H7 (cell line): Measurements from ENCODE around the gene FAM25G. TPM values are rescaled to one million over a fixed set of nuclear protein-coding genes. Genes with fewer than 3 reads are reported as not detected.

Source experiments
- DNase-seq: peaks from one replicate; pipeline ENCODE4 v3.0.0; 2012
- H3K27me3 ChIP-seq: 2 replicates; pipeline ENCODE4 v1.6.0; 2011; ENCODE audit warnings: mild to moderate bottlenecking, low read length; ENCODE audit not compliant: control insufficient read depth, insufficient read depth
- H3K36me3 ChIP-seq: replicated peaks from 2 replicates; pipeline ENCODE4 v1.5.1; 2011; ENCODE audit warnings: low read length; ENCODE audit not compliant: control insufficient read depth, insufficient read depth
- H3K4me3 ChIP-seq: 2 replicates; pipeline ENCODE4 v1.5.1; 2011; ENCODE audit warnings: low read depth, mild to moderate bottlenecking, control low read depth, low read length, moderate library complexity; ENCODE audit not compliant: insufficient read depth
- total RNA-seq: library from RNA; depleted of rRNA; stranded (reverse); fragments of >200 nt; shearing (Covaris generic); gene quantifications from 2 replicates; pipeline ENCODE4 v1.2.3, GENCODE V29; 2014; rRNA removed

FAM25G gene
- total RNA-seq, 1 experiment from 2014 or later: not detected

DNA sequence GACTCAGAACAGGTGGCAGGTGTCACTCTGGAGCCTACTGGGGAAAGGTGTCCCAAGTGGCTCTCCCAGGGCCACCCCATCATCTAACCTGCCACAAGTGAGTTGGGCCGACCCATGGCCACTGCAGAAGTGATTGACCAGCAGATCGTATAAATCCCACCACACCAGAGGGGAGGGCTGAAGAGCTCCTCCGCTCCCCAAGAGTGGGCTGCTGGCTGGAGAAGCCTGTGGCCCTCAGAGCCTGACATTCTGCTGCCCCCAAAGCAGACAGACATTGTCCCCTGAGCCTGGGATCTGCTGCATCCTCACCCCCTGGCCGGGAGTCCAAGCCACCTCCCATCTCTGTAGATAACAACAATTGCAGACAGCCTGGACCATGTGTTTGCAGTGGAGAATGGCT is 44.3 kb downstream of the FAM25G start:
- DNase-seq: no peak
- Histone ChIP-seq H3K27me3 (no peaks in the 10 kb centered on the region), H3K4me3 (no peak overlapping the region), H3K36me3 (no peaks in the 10 kb centered on the region)

DNA sequence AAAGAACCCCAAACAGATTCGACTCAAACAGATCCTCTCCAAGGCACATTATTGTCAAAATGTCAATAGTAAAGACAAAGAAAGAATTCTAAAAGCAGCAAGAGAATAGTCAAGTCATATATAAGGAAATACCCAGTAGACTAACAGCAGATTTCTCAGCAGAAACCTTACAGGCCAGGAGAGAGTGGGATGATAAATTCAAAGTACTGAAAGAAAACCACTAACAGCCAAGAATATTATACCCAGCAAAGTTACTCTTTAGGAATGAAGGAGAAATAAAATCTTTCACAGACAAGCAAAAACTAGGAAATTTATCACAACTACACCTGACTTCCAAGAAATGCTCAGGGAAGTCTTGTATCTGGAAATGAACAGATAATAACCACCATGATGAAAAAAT is 45.8 kb downstream of the FAM25G start:
- Histone ChIP-seq H3K36me3 (no peaks in the 10 kb centered on the region), H3K27me3 (no peaks in the 10 kb centered on the region), H3K4me3 (no peak overlapping the region)
- DNase-seq: no peak

DNA sequence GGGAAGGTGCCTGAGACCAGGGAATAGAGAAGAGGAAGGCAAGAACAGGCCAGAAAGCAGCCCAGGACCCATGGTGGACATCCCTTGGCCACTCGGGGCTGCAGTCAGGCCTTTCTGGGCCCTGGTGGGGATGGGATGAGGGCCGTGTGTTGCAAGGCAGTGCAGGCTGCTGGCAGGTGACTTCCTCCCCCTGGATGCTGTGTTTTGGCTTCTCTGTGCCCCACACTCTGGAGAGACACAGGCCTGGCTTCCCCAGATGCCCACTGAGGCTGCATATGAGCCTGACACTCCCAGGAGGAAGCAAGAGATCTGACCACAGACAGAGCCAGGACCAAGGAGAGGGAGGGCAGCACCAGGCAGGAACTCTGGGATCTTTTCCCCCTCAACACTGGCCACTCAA is 47.5 kb downstream of the FAM25G start:
- no peak for DNase-seq
- no peaks in the 10 kb centered on the region for H3K36me3 ChIP-seq
- H3K27me3 ChIP-seq: no peaks in the 10 kb centered on the region
- no peak overlapping the region for H3K4me3 ChIP-seq

DNA sequence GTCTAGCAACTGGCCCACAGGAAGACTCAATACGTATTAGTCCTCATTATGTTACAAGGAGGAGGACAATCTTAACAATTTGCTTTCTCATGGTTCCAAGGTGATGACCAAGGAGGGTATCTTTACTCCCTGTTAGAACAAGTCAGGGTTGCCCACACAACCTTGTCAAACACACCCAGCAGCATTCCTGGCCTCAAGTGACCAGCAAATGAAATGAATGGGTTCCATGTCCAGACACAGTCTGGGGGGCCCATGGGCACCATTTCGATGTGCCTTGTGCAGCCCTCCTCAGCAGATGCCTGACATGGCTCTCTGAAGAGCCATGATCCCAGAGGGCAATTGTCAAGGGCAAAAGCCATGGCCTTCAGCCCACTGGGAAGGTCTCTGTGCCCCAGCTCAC is 48.4 kb downstream of the FAM25G start:
- no peak for DNase-seq
- H3K4me3 ChIP-seq: no peak overlapping the region
- H3K36me3 ChIP-seq: no peaks in the 10 kb centered on the region
- no peaks in the 10 kb centered on the region for H3K27me3 ChIP-seq

DNA sequence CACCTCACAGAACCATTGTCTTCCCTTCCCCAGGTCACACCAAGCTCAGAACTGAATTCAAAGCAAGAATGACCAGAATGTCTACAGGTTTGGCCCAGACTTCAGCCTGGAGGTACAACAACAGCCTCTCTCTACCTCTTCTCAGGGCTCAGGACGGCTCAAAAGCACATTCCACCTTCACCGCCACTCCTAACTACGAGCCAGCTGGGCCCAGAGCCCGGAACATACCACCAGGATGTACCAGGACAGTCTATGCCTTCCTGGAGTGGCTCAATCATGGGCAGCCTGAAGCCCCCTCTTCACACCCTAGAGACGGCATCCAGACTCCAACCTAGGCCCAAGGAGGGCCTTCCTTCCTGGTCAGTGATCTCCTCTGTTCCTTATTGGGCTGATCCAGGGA is 49.1 kb downstream of the FAM25G start:
- H3K36me3 ChIP-seq: no peaks in the 10 kb centered on the region
- DNase-seq: no peak
- no peak overlapping the region for H3K4me3 ChIP-seq
- no peaks in the 10 kb centered on the region for H3K27me3 ChIP-seq

DNA sequence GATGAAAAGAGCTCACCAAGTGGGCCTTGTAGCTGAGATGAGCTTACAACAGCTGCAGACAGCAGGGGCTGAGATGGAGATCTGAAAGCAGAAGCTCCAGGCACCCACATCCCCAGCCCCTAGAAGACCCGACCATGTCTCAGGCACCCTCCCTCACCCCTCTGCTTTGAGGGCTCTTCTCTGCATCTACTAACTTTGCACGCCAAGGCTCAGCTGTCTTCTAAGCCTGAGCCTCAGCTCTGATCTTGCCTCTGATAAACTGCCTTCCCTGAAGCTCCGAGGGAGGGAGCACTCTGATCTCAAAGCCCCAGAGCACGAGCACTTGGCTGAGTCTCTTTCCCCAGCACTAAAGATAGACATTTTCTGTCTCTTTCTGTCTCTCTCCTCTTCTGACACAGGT is 49.6 kb downstream of the FAM25G start:
- Histone ChIP-seq H3K4me3 (no peak overlapping the region), H3K27me3 (no peaks in the 10 kb centered on the region), H3K36me3 (no peaks in the 10 kb centered on the region)
- no peak for DNase-seq

DNA sequence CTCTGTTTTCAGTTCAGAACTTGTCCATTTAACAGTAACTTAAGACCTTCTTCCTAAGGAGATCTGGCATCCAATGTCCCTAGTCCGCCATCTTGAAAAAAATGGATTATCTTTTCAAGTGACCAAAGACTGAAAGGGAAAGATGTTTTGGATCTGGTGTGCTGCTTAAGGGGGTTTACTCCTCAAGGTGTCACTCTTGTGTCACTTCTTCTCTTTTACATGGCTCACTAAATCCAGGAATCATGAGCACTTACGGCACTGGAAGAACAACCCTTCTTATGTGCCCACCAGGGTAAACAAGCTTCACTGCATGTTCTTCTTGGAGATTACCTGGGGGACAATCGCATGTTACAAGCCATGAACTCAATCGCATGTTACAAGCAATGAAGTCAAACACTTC is 51.3 kb downstream of the FAM25G start:
- no peaks in the 10 kb centered on the region for H3K27me3 ChIP-seq
- no peak overlapping the region for H3K4me3 ChIP-seq
- DNase-seq: peak; percentile 47
- no peaks in the 10 kb centered on the region for H3K36me3 ChIP-seq

DNA sequence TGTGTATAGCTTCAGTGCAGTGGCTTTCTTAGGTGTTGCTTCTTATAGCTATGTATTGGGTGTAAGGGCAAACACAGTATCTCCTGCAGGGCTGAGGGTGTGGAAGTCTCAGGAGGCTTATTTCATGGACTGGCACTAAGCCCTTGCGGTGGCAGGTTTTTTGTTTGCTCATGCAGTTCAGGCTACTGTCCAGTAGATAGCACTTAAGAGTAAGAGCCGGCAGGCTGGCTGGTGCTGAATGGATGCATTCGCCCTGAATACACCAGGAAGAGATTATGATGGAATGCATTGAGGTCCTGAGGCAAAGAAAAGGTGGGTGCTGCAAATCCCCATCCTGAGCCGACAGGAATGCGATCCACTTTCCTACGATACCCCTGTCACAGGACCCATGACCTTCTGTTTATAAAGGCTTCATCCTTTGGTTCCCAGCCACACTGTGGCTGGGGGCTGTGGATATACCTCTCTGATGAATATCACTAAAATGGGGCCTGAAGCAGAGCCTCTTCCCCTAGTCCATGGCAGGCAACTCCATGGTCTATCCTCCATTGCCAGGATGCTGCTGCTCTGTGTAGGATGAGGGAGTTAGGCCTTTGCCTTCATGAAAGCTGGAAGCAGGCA is 52.5 kb downstream of the FAM25G start:
- Histone ChIP-seq H3K27me3 (no peaks in the 10 kb centered on the region), H3K36me3 (no peaks in the 10 kb centered on the region), H3K4me3 (no peak overlapping the region)
- DNase-seq: peak; percentile 68

Other genes starting within 250 kb of the FAM25G start
- gene GDF10, start 191.5 kb downstream of the FAM25G start, total RNA-seq: not detected in 2 replicates
- gene GDF2, start 169.2 kb downstream of the FAM25G start, total RNA-seq: not detected in 2 replicates
- gene RBP3, start 143.3 kb downstream of the FAM25G start, total RNA-seq: not detected in 2 replicates
- 3.0 and 4.5 TPM in 2 replicates for gene ZNF488, start 107.4 kb downstream of the FAM25G start, total RNA-seq
- gene ANXA8, start 7.6 kb downstream of the FAM25G start, total RNA-seq: 0.15 TPM in 1 of 2 replicates, not detected in the other
- 3.3 and 5.3 TPM in 2 replicates for gene AGAP9, start 31.9 kb upstream of the FAM25G start, total RNA-seq